Lung (tissue), 12 donors: Measurements from ENCODE around the gene TSC1. TPM values are rescaled to one million over a fixed set of nuclear protein-coding genes. Genes with fewer than 3 reads are reported as not detected.

Source experiments
- ATAC-seq: fragments of 200-7000 bp; cut with Tn5 transposase; one replicate; pipeline ENCODE4 v1.9.1; 2020; ENCODE audit warnings: moderate number of reproducible peaks; ENCODE audit not compliant: insufficient read depth, low FRiP score
- DNase-seq, 3 donors: peaks; one replicate each; pipeline ENCODE4 v3.0.0-alpha.2; 2013 to 2017
- H3K27ac ChIP-seq, 2 donors: one replicate each; pipeline ENCODE4 v1.5.1; 2013; ENCODE audit warnings: mild to moderate bottlenecking in 2 of 2, moderate library complexity in 2 of 2, control low read depth in 1 of 2, inconsistent platforms in 1 of 2, low read depth in 1 of 2, low read length in 1 of 2
- H3K27me3 ChIP-seq, 3 donors: one replicate each; pipeline ENCODE4 v1.5.1; 2013; ENCODE audit warnings: low read length in 2 of 3; ENCODE audit not compliant: control insufficient read depth in 3 of 3, insufficient read depth in 3 of 3
- H3K36me3 ChIP-seq, 4 donors: one replicate each; pipeline ENCODE4 v1.5.1; 2013; ENCODE audit warnings: low read length in 4 of 4, mild to moderate bottlenecking in 1 of 4, moderate library complexity in 1 of 4; ENCODE audit not compliant: control insufficient read depth in 4 of 4, insufficient read depth in 4 of 4
- H3K4me1 ChIP-seq, 5 donors: one replicate each; pipeline ENCODE4 v1.5.1; 2013; ENCODE audit warnings: low read length in 5 of 5, mild to moderate bottlenecking in 2 of 5, moderate library complexity in 1 of 5; ENCODE audit not compliant: control insufficient read depth in 5 of 5, insufficient read depth in 5 of 5
- H3K4me3 ChIP-seq: one replicate; pipeline ENCODE4 v1.5.1; 2013; ENCODE audit warnings: mild to moderate bottlenecking, control low read depth, moderate library complexity
- H3K9ac ChIP-seq, 2 donors: one replicate each; pipeline ENCODE4 v1.5.1; 2013; ENCODE audit warnings: low read length in 2 of 2, control low read depth in 1 of 2; ENCODE audit not compliant: insufficient read depth in 1 of 2
- H3K9me3 ChIP-seq, 4 donors: one replicate each; pipeline ENCODE4 v1.5.1; 2013; ENCODE audit warnings: low read length in 3 of 4, mild to moderate bottlenecking in 1 of 4, moderate library complexity in 1 of 4; ENCODE audit not compliant: control insufficient read depth in 4 of 4, insufficient read depth in 3 of 4
- CTCF ChIP-seq: IDR thresholded peaks from 2 replicates; pipeline ENCODE4 v1.5.1; 2012; ENCODE audit warnings: mild to moderate bottlenecking; ENCODE audit errors: control extremely low read depth, extremely low read depth
- WGBS, 2 donors: extraction: QIAGEN DNeasy Blood & Tissue Kit; methylation state at CpG; one replicate each; pipeline ENCODE4 v1.1.7; 2013; 5-methylcytosine and 5-hydroxymethylcytosine counted together
- polyA plus RNA-seq, 2 donors: library from polyadenylated mRNA; stranded (reverse); fragments of 200-250 nt; gene quantifications; one replicate each; pipeline ENCODE4 v1.2.1, GENCODE V29; 2013
- total RNA-seq, 2 donors: library from RNA; depleted of rRNA in 1 of 2; stranded (reverse); fragments of >200 nt in 1 of 2; gene quantifications; one replicate each; pipeline ENCODE4 v1.2.1, GENCODE V29; 2014 to 2021
- donor health status: control.
- donor health status: control.
- donor health status: Bipolar disorder and iron deficiency.
- donor health status: healthy.
- donor health status: DM: yes; HTN: yes; CAD: no.

Gene TSC1
- total and polyA plus RNA-seq, 4 donors: 11.4 to 76.6 (median 33.5) TPM

GRCh38 chr9:132923346-132923902 lies 21.0 kb downstream of the TSC1 start:
- TF ChIP-seq CTCF: no peak
- Histone ChIP-seq H3K4me1 (no peaks in the 10 kb centered on the region), H3K36me3 (peaks cover 37 to 54% (median 42%) of the 10 kb centered on the region in 4 donors), H3K27me3 (no peaks in the 10 kb centered on the region), H3K9me3 (no peaks in the 10 kb centered on the region), H3K4me3 (no peak overlapping the region), H3K27ac (no peak overlapping the region), H3K9ac (no peak overlapping the region)
- no peak for ATAC-seq
- 83 to 89% methylated on average over 9 of the region's 9 CpGs for WGBS, 2 donors
- DNase-seq: no peak

GRCh38 chr9:132919614-132920268 lies 24.7 kb downstream of the TSC1 start:
- H3K9me3 ChIP-seq: no peaks in the 10 kb centered on the region
- no peak for TF ChIP-seq CTCF
- no peak overlapping the region for H3K4me3 ChIP-seq
- no peaks in the 10 kb centered on the region for H3K4me1 ChIP-seq
- 93 to 97% methylated on average over 7 of the region's 7 CpGs for WGBS, 2 donors
- no peak overlapping the region for H3K27ac ChIP-seq
- ATAC-seq (no peak), DNase-seq (no peak)
- no peaks in the 10 kb centered on the region for H3K27me3 ChIP-seq
- H3K36me3 ChIP-seq: peaks cover 36 to 63% (median 43%) of the 10 kb centered on the region in 4 donors
- no peak overlapping the region for H3K9ac ChIP-seq

GRCh38 chr9:132914924-132915323 lies 29.5 kb downstream of the TSC1 start:
- H3K36me3 ChIP-seq: peaks cover 30 to 55% (median 44%) of the 10 kb centered on the region in 4 donors

More at GRCh38 chr9:132914924-132915323, 29.5 kb downstream of the TSC1 start:
- Histone ChIP-seq H3K4me1 (no peaks in the 10 kb centered on the region), H3K9me3 (no peaks in the 10 kb centered on the region), H3K4me3 (no peak overlapping the region), H3K9ac (no peak overlapping the region), H3K27ac (no peak overlapping the region), H3K27me3 (no peaks in the 10 kb centered on the region)
- ATAC-seq (no peak), DNase-seq (no peak)
- TF ChIP-seq CTCF: no peak
- WGBS, 2 donors: 96 to 98% methylated on average over 6 of the region's 6 CpGs
